DOHH2 (cell line): ENCODE measurements around the gene ARL17A.
"Not testable (repeated sequence)": the region's sequence is repeated elsewhere in the genome, so short reads cannot be mapped to it uniquely, and the experiment has no call there.

Source experiments
- EZH2phosphoT487 ChIP-seq: fragments of 200-600 bp; sonication (generic); IDR thresholded peaks from 2 replicates; pipeline ENCODE4 v1.6.1; 2017; ENCODE audit warnings: borderline replicate concordance, mild to moderate bottlenecking, antibody characterized with exemption, low read length, moderate library complexity, mixed read lengths
- TF ChIP-seq, protein P1 (sequence below): fragments of 200-600 bp; sonication (generic); IDR thresholded peaks from one replicate; pipeline ENCODE4 v1.5.1; 2014; ENCODE audit warnings: antibody characterized with exemption, mild to moderate bottlenecking, low read depth, low read length; ENCODE audit not compliant: poor library complexity, severe bottlenecking

DNA sequence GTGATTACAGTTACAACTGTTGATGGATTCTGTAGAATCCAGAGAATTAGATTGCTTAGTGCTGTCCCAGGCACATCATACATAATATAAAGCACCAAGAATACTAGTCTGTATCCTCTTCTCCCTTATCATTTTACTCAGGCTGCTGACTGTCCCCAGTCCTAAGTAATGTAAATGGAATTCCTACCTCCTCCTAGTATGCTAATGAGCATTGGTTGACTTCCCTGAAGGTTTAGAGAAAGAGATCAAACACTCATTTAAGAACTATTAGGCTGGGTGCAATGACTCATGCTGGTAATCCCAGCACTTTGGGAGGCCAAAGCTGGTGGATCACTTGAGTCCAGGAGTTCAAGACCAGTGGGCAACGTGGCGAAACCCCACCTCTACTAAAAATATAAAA is 48.0 kb upstream of the ARL17A start:
- TF ChIP-seq, protein P1, sequence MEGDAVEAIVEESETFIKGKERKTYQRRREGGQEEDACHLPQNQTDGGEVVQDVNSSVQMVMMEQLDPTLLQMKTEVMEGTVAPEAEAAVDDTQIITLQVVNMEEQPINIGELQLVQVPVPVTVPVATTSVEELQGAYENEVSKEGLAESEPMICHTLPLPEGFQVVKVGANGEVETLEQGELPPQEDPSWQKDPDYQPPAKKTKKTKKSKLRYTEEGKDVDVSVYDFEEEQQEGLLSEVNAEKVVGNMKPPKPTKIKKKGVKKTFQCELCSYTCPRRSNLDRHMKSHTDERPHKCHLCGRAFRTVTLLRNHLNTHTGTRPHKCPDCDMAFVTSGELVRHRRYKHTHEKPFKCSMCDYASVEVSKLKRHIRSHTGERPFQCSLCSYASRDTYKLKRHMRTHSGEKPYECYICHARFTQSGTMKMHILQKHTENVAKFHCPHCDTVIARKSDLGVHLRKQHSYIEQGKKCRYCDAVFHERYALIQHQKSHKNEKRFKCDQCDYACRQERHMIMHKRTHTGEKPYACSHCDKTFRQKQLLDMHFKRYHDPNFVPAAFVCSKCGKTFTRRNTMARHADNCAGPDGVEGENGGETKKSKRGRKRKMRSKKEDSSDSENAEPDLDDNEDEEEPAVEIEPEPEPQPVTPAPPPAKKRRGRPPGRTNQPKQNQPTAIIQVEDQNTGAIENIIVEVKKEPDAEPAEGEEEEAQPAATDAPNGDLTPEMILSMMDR: not testable (repeated sequence)
- TF ChIP-seq EZH2phosphoT487: not testable (repeated sequence)
